HL-60/S4 (cell line): ENCODE measurements around the gene TRAF3IP3.
"Not testable (repeated sequence)": the region's sequence is repeated elsewhere in the genome, so short reads cannot be mapped to it uniquely, and the experiment has no call there.

Source experiments
- in situ Hi-C: fragments of 300-500 bp; cut with MboI; formaldehyde crosslinking; loops from 2 replicates; pipeline ENCODE4 v1.14.3; 2022; ENCODE audit warnings: low sequenced_read_pairs

The TRAF3IP3 gene

DNA sequence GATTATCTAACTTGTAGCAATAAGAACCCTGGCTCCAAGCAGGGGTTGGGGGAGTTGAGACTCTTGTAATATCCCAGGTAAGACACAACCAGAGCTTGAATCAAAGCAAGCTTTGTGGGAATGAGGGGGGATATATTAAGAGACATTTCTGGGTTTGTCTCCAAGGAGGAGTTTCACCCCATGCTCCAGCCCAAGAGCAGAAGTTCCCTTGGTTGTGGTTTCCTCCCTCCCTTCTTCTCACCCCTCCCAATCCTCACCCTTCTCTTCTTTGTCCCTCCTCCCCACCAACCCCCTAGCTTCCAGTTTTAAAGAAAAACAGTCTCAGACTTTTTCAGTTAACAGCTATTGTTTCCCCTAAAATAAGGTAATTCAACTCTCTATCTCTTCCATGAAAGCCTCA, 11.9 kb downstream of the TRAF3IP3 start:
- in situ Hi-C loops = no loop called here

DNA sequence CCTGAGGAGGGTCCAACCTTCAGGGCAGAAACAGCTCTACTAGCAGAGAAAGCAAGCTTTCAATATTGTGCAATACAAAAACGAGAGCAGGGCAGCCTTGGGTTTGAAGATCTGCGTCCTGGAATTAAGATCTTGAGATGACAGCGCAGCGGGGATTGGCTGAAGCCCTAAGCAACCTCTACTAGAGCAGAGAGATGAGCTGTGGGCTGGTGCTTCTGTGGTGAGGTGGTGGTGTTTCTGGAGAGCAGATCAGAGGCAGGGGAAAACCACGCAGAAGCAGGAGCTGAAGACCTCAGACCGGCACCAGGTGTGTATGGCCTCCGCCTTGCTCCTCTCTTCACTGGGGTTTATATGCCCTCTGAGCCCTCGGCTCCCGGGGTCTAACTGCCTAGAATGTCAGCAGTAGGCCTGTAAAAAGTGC, 12.5 kb downstream of the TRAF3IP3 start:
- in situ Hi-C loops = no loop called here

DNA sequence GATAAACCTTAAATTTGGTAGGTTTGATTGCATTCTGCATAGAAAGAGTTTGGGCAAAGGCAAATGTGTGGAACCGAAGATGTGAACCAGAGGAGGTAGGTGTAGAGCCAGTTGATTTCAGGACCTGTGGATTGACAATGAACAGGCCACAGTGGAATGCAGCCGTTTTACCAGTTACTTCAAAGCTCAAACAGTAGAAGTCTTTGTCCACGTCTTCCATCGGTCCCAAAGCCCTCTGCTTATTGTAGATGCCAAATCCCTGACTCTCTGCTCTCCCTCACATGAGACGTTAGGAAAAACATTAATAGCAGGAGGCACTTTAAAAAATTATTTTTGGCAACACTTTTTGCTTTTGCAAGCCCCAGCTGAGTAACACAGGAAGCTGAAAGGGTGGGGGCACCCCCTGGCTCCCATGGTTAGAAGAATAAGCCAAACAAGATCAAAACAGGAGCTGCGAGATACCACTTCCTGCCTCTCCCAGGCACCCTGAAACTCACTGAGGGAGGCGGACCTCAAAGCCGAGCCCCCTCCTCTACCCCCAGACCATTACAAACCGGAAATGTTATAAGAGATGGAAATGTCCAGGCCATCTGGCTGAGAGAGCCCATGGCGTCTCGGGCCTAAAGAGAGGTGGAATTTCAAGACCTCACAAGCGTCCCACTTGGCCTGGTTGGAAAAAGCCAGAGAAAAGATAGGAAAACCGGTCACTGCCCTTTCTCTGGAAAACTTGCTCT, 13.5 kb downstream of the TRAF3IP3 start:
- in situ Hi-C loops = no loop called here

DNA sequence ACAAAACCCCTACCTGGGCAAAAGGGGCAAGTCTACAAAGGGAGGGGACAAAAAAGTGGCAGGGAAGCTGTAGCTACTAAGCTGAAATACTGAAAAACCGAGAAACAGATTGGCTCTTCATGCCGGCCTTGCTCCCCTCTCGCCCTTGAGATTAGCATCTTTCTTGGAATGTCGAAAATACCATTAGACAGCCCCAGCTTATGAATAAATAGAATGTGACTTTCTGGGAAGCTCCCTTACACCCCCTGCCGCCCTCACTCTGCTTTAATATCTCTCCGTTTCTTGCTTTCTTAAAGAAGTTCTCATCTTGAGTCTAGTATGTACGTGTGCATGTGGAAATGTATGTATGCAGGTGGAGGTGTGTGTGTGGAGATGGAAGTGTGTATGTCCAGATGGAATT, 14.1 kb downstream of the TRAF3IP3 start:
- in situ Hi-C loops = no loop called here

DNA sequence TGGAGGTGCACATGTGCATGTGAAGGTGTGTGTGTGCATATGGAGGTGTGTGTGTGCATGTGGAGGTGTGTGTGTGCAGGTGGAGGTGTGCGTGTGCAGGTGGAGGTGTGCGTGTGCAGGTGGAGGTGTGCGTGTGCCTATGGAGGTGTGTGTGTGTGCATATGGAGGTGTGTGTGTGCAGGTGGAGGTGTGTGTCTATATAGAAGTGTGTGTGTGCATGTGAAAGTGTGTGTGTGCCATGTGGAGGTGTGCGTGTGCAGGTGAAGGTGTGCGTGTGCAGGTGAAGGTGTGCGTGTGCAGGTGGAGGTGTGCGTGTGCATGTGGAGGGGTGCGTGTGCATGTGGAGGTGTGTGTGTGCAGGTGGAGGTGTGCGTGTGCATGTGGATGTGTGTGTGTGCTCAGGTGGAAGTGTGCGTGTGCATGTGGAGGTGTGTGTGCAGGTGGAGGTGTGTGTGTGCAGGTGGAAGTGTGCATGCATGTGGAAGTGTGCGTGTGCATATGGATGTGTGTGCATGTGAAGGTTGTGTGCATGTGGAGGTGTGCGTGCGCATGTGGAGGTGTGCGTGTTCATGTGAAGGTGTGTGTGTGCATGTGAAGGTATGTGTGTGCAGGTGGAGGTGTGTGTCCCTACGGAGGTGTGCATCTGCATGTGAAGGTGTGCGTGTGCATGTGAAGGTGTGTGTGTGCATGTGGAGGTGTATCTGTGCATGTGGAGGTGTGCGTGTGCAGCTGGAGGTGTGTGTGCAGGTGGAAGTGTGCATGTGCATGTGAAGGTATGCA, 15.0 kb downstream of the TRAF3IP3 start:
- in situ Hi-C loops = no loop called here

DNA sequence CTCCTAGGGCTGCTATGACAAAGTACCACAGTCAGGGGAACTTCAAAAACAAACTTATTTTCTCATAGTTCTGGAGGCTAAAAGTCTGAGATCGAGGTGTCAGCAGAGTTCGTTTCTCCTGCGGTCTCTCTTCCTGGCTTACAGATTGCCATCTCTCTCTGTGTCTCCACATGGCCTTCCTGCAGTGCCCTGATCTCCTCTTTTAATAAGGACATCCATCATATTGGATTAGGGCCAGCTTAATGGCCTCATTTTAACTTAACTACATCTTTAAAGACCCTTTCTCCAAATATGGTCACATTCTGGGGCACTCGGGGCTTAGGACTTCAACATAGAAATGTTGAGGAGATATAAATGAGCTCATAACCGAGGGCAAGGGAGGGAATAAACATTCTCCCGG, 16.3 kb downstream of the TRAF3IP3 start:
- in situ Hi-C loops = no loop called here

DNA sequence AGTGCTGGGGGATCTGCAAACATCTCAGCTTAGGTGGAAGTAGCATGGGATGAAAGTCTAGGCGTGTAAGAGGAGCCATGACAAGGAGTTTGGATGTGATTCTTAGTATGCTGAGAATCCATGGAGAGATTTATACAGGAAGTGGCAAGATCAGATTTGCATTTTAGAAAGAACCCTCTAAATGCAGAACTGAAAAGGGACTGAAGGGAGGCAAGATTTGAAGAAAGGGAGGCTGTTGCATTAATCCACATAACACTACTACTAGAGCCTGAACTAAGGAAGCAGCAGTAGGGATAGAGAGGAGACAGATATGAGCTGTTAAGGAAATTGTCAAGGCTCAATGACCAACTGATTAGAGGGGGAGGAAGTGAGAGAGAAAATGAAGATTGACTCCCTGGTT, 18.7 kb downstream of the TRAF3IP3 start:
- in situ Hi-C loops = no loop called here

DNA sequence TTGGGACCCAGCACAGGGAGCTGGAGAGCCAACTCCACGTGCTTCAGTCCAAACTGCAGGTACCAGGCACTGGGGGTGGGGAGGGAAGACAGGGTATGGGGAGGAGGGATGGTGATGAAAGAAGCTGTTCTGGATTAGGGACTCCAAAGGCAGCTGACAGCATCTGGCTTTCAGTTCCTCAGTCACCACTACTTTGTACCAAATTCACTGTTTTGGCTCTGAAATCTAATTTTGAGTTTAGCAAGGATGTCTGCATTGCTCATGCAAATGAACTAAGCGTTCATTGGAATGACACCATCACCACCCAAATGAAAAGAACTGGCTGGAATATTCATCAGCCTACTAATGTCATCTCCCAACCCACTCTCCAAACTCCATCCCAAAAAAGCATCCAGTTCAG, 19.8 kb downstream of the TRAF3IP3 start:
- in situ Hi-C loops = no loop called here

DNA sequence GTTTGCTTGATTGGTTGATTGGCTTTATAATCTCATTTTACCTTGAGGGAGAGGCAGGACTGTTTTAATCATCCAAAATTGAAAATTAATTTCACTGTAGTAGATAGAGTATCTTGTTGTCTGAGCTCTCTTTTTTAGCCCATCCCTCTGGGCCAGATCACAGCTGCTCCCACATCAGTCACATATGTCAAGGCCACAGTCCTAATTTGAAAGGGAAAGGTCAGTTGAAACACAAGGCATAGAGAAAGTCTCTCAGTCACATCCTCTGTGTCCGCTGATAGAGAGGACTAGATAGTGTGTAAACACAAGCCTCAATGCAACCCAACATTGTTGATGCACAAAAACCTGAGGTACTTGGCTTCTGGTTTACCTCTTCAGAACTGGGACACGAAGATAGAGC, 21.7 kb downstream of the TRAF3IP3 start:
- in situ Hi-C loops = no loop called here

DNA sequence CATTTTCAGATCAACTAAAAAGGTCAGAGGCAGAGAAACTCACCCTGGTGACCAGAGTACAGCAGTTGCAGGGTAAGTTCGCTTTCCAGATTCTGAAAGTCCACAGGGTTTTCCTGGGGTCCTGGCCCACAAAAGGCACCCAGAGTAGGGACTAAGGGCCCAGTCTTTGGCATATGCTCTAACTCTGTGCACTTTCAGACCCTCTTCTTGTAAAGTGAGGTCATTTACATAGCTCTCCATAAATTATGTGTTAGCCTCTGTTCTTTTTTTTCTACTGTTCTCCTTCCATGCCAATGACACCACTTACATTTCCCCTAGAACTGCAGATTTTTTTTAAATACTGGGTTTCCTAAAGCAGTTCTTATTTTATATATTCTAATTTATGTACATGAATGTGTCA, 22.2 kb downstream of the TRAF3IP3 start:
- in situ Hi-C loops = no loop called here

DNA sequence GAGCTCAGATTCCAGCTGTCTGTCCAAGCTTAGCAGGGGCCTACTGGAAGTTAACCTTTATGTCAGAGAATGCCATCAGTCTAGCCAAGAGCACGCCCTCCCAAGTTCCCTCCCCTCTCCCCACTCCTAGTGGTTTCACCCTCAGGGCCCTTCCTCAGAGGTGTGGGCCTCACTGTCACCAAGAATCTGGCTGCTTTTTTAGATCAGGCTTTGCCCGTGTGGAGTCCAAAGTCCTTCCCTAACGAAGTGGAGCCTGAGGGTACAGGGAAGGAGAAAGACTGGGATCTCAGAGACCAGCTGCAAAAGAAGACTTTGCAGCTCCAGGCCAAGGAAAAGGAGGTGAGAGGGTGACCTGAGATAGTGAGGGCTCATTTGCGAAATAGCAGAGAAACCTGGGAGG, 24.4 kb downstream of the TRAF3IP3 start:
- in situ Hi-C loops = no loop called here

DNA sequence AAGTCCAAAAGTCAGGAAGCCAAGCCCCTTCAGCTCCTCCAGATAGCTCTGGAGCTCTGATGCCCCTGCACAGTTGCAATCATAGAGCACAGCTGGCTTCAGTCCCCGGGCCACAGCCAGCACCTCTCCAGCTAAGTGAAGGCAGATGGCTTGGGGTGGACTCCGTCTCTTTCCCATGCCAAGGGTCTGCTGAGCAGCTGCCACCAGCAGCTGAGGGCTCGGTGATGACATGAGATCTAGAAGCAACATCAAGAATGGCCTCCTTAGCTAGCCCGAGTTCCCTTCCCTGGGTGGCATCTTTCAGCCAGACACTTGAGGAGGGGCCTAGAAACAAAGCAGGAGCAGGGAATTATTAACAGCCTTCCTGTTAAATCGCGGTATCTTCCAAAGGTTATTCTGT, 27.5 kb downstream of the TRAF3IP3 start:
- in situ Hi-C loops = no loop called here

DNA sequence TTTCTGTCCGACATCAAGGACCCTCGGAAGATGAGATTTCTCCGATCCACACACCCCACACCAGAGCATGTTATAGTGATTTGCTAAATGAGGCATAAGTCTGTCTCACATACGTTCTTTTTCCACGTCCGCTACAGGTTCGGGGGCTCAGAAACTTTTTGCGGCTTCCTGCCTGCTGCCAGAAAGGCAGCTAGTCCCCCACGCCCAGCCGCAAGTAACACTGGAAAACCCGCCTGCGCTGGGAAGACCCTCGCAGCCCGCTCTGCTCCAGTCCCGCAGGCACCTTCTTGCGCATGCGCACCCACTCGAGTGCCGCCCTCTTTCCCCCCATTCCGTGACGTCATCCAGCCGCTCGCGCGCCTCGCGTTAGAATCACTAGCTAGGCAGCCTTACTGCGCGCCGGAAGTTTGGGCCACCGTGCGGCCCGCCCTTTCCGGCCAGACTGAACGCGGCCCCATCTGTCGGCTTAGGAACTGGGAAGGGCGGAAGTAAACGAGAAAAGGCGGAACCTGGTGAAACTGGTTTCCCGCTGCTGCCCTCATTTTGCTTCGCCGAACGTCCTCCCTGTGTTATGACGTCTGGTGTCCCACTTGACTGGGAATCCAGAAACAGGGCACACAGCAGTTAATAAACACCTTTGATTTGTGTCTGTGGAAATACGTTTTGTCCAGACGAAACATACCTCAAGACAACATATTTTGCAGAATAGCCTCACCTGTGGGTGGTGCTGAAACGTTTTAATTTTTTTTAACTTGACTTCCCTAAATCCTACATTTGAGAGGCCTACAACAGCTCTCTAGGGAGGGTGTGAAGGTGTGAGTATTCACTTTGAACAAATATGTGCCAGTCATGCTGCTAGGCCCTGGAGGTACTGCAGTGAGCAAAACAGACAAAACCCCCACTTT, 28.7 kb downstream of the TRAF3IP3 start, which contains the start of gene C1orf74:
TSS of gene C1orf74 (minus strand) at position 295 of the 905 bp plus-strand sequence. CDS start 925 bp downstream, outside the sequence.
- in situ Hi-C loops = no loop called here

DNA sequence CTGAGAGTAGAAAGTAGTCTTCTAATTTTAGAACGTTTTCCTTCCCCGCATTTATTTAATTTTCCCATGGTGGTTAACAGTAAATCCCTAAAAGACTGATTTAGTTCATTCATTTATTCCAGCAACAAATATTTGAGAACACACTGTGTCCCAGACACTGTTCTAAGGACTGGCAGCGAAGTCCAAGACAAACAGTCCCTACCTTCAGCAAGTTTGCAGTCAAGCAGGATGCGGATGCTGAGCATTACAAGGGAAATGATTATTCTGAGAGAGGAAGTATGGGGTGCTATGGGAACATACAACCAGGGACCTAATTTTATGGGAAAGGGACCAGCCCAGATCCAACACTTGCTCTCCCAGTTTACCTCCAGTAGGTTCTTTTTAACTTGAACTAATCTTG, 29.7 kb downstream of the TRAF3IP3 start:
- in situ Hi-C loops = no loop called here

DNA sequence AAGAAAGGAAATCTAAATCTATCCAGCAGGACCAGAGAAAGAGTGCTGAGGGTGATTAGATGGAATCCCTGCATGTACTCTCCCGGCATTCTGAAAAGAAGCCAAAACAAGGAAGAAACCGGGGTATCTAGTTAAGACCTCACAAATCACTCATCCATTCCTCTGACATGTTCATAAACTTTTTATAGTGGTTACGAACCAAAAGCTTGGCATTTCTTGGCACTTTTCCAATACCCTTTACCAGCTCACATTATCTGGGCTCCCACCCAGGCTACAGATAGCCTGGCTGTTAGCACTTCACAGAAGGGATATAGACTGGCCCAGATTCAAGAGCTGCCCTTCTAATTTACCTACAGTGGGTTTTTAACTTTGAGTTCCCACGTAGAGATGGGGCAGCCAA, 30.3 kb downstream of the TRAF3IP3 start:
- in situ Hi-C loops = no loop called here

DNA sequence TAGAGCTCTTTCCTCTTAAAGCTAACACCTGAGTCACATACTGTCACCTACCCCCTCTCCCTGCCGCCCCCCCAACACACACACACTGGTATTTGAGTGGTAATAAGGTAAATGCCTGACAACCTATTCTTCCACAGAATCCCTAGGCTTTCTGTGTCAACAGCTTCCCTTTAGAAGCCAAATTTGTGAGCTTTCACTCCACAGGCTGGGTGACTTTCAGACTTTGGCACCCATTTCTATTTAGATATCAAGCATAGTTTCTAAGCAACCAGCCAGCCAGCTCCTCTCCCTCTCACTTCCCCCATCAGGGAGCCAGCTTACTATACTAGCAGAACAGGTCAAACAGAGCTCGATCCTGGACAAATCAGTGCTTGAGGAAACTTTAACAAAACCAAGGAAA, 31.7 kb downstream of the TRAF3IP3 start:
- in situ Hi-C loops = no loop called here

DNA sequence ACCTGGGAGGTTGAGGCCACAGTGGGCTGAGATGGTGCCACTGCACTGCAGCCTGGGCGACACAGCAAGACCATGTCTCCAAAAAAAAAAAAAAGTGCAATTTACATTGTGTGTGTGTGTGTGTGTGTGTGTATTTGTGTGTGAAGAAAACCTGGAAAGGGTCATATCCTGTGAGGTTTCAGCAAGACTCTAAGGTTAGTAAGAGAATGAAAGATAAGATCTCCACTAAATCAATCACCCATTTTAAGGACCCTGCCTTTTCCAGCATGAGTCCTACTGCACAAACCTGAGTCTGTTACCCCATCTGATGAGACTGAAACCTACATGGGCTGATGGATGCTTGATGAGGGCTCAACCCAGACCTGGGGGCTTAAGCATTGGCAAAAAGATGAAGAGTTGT, 33.4 kb downstream of the TRAF3IP3 start:
- in situ Hi-C loops = no loop called here

DNA sequence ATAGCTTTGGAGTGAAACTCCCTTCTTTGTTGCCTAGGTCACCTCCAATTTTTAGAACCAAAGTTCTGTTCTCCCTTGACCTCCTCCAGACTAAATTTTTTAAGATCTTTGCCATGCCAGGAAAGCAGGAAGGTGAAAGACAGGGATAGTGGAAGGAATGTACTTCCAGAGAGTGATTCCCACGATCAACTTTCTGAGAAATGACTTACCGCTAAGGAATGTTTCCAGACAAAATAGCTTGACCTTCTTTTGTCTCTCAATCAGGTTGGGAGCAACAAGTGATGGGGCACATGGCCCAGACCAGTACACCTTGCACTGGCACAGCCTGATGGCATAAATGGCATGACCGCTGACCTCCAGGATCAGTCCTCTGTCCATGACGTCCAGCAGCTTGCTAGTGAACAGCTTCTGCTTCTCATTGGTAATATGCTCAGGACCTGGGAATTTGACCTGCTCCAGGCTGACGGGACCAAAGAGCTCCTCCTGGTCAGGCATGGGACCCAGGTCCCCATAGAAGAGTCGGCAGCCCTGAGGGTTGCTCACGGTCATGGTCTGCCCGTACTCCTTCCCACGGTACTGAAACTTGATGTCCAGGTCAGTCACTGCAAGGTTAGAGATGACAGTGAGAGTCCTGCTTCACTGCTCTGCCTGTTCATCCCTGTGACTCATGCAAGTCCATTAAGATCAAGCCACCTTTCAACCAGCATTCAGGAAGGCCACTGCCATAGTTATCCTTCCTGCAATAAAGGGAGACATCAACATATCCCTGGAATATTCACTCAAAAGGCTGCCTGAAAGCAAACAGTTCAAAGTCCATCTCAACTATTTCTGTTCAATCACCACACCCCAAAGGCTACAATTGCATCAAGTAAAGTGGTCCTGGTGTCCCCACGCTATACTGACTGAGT, 34.7 kb downstream of the TRAF3IP3 start:
- in situ Hi-C loops = no loop called here

DNA sequence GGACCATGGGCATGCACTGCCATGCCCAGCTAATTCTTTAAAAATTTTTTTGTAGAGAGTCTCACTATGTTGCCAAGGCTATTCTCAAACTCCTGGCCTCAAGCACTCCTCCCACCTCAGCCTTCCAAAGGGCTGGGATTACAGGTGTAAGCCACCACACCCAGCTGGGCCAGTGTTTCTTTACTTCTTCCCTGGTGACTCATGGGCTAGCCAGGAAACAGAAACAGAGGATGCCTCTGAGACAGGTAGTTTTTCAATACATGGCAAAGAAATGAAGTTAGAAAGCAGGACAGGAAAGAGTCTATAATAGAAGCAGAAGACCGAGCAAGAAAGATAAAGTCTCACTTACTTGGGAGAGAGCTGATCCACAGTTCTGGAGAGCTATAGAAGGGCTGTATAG, 36.1 kb downstream of the TRAF3IP3 start:
- in situ Hi-C loops = no loop called here

DNA sequence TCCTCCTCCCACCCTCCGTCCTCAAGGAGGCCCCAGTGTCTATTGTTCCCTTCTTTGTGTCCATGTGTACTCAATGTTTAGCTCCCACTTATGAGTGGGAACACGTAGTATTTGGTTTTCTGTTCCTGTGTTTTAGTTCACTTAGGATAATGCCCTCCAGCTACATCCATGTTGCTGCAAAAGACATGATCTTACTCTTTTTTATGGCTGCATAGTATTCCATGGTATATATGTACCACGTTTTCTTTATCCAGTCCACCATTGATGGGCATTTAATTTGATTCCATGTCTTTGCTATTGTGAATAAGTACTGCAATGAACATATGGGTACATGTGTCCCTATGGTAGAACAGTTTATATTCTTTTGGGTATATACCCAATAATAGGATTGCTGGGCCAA, 37.9 kb downstream of the TRAF3IP3 start:
- in situ Hi-C loops = not testable (repeated sequence)
